HepG2 (cell line): ENCODE results near the gene ETFRF1. TPM values are rescaled to one million over a fixed set of nuclear protein-coding genes. Genes with fewer than 3 reads are reported as not detected.

Source experiments
- MBD4 ChIP-seq: IDR thresholded peaks from 2 replicates; pipeline ENCODE4 v1.6.1; 2012; ENCODE audit warnings: low read length, inconsistent platforms, borderline replicate concordance
- MXI1 ChIP-seq: IDR thresholded peaks from 3 replicates; pipeline ENCODE4 v1.6.1; 2012; ENCODE audit warnings: low read depth, low read length, inconsistent platforms, borderline replicate concordance
- POLR2G ChIP-seq: fragments of 200-400 bp; formaldehyde crosslinking; IDR thresholded peaks from 2 replicates; pipeline ENCODE4 v1.6.1; 2018; ENCODE audit warnings: mild to moderate bottlenecking, low read depth, low read length, moderate library complexity
- ZNF556 ChIP-seq: sonication (generic); formaldehyde crosslinking; IDR thresholded peaks from 2 replicates; pipeline ENCODE4 v1.4.0; 2020; ENCODE audit warnings: mild to moderate bottlenecking, missing genetic modification reagents, borderline replicate concordance
- ZNF768 ChIP-seq: sonication (generic); formaldehyde crosslinking; IDR thresholded peaks from 2 replicates; pipeline ENCODE4 v1.4.0; 2020; ENCODE audit warnings: missing genetic modification reagents
- polyA plus RNA-seq, 8 experiments: library from polyadenylated mRNA; depleted of rRNA in 3 of 8; stranded (reverse) in 7 of 8; unstranded in 1 of 8; fragments of >200 nt; fragmentation: Illumina TruSeq in 4 of 8; extraction: Trizol in 4 of 8; gene quantifications; 2 replicates each; pipeline versions ENCODE4 v1.2.1 to v1.2.3, GENCODE V29; 2011 to 2016; ENCODE audit warnings: low read depth in 4 of 8, missing spikeins in 1 of 8, mixed read lengths in 1 of 8; ENCODE audit not compliant: insufficient read depth in 1 of 8
- total RNA-seq, 5 experiments: library from RNA; depleted of rRNA; stranded (reverse); fragments of >200 nt; fragmentation: Illumina TruSeq; extraction: Trizol; gene quantifications; 2 replicates each; pipeline ENCODE4 v1.2.3, GENCODE V29; 2016; ENCODE audit warnings: low read depth in 1 of 5
- TF ChIP-seq, protein P1 (sequence below): sonication (generic); formaldehyde crosslinking; IDR thresholded peaks from 2 replicates; pipeline ENCODE4 v1.4.0; 2020; ENCODE audit warnings: mild to moderate bottlenecking, missing genetic modification reagents
- TF ChIP-seq, protein P2 (sequence below): sonication (generic); formaldehyde crosslinking; IDR thresholded peaks from 2 replicates; pipeline ENCODE4 v1.5.1; 2020; ENCODE audit warnings: mild to moderate bottlenecking, missing genetic modification reagents, moderate library complexity
- TF ChIP-seq, protein P3 (sequence below): sonication (generic); formaldehyde crosslinking; conservative IDR thresholded peaks from 2 replicates; pipeline ENCODE4 v1.4.0; 2020; ENCODE audit warnings: missing genetic modification reagents
- TF ChIP-seq, protein P4 (sequence below): sonication (generic); formaldehyde crosslinking; IDR thresholded peaks from 2 replicates; pipeline ENCODE4 v1.5.0; 2020; ENCODE audit warnings: mild to moderate bottlenecking, missing genetic modification reagents

Gene ETFRF1
- total and polyA plus RNA-seq, 2 of the 13 experiments (the other 11 are each of a cell fraction or from before 2014, with no cell fraction given): 6.8 to 7.0 TPM

DNA sequence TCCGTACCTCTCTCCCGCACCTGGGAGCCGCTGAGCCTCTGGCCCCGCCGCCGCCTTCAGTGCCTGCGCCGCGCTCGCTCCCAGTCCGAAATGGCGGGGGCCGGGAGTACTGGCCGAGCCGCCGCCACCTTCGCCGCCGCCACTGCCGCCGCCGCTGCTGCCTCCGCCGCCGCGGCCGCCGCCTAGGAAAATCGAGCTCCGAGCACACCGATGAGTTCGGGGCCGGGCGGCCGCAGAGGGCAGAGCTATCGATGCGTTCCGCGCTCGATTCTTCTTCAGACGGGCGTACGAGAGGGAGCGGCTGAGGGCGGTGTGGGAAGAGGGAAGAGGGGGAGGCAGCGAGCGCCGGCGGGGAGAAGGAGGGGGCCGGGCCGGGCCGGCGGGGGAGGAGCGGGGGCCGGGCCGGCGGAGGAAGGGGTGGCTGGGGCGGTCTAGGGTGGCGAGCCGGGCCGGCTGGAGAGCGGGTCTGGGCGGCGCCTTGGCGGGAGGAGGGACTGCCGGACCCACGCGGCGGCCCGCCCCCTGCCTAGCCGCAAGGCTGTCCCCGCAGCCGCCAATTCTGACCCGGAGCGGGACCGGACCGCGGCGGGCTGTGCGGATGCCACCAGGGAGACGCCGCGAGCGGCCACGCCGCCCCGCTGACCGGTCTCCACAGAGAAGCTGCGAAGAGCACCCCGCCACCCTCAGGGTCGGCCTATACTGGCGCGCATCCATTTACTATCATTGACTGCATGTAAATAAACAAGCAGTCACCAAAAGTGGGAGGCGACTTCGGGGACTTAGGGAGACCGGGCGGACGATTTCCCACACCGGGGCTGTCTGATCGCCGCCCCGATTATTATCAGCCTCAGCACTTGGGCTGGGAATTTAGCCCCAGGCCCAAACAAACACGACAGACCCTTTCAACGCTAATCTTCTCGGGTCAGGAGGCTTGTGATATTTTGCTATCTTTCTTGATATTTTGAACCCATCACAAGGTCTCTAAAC, 56.0 kb downstream of the ETFRF1 start, which contains the start of gene KRAS (continued):
- TF ChIP-seq, protein P1, sequence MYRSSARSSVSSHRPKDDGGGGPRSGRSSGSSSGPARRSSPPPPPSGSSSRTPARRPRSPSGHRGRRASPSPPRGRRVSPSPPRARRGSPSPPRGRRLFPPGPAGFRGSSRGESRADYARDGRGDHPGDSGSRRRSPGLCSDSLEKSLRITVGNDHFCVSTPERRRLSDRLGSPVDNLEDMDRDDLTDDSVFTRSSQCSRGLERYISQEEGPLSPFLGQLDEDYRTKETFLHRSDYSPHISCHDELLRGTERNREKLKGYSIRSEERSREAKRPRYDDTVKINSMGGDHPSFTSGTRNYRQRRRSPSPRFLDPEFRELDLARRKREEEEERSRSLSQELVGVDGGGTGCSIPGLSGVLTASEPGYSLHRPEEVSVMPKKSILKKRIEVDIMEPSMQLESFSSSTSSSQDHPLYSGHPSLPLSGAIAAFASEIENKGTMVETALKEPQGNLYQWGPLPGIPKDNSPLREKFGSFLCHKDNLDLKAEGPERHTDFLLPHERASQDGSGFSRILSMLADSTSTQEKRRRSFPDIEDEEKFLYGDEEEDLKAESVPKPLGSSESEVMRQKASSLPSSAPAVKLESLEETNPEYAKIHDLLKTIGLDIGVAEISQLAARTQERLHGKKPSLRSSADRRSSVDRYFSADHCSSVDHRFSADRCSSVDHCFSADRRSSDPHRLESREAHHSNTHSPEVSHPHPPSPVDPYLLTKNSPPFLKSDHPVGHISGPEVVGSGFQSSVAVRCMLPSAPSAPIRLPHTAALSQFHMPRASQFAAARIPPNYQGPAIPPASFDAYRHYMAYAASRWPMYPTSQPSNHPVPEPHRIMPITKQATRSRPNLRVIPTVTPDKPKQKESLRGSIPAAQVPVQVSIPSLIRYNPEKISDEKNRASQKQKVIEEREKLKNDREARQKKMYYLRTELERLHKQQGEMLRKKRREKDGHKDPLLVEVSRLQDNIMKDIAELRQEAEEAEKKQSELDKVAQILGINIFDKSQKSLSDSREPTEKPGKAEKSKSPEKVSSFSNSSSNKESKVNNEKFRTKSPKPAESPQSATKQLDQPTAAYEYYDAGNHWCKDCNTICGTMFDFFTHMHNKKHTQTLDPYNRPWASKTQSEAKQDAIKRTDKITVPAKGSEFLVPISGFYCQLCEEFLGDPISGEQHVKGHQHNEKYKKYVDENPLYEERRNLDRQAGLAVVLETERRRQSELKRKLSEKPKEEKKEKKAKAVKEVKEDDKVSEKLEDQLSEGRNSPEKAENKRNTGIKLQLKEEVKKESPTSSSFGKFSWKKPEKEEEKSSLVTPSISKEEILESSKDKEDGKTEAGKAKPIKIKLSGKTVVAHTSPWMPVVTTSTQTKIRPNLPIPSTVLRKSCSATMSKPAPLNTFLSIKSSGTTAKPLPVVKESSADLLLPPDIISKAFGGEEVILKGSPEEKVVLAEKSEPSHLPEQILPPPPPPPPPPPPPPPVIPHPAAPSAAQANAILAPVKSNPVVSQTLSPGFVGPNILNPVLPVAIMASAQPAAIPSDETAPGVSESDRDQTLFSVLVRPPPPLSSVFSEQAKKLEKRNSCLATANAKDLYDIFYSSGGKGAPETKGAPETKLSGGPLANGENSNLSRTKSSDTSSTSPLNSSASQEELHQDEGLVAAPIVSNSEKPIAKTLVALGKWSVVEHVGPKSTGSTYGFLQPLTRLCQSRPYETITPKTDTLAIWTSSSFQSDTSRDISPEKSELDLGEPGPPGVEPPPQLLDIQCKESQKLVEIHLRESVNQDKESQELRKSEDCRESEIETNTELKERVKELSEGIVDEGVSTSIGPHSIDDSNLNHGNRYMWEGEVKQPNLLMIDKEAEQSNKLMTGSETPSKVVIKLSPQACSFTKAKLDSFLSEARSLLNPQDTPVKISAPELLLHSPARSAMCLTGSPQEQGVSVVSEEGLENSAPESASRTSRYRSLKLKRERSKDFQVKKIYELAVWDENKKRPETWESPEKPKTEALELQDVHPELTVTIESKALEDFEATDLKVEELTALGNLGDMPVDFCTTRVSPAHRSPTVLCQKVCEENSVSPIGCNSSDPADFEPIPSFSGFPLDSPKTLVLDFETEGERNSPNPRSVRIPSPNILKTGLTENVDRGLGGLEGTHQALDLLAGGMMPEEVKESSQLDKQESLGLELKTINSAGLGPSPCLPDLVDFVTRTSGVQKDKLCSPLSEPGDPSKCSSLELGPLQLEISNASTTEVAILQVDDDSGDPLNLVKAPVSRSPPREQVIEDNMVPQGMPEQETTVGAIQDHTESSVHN (CRISPR knock-in tag): no peak
- TF ChIP-seq, protein P2, sequence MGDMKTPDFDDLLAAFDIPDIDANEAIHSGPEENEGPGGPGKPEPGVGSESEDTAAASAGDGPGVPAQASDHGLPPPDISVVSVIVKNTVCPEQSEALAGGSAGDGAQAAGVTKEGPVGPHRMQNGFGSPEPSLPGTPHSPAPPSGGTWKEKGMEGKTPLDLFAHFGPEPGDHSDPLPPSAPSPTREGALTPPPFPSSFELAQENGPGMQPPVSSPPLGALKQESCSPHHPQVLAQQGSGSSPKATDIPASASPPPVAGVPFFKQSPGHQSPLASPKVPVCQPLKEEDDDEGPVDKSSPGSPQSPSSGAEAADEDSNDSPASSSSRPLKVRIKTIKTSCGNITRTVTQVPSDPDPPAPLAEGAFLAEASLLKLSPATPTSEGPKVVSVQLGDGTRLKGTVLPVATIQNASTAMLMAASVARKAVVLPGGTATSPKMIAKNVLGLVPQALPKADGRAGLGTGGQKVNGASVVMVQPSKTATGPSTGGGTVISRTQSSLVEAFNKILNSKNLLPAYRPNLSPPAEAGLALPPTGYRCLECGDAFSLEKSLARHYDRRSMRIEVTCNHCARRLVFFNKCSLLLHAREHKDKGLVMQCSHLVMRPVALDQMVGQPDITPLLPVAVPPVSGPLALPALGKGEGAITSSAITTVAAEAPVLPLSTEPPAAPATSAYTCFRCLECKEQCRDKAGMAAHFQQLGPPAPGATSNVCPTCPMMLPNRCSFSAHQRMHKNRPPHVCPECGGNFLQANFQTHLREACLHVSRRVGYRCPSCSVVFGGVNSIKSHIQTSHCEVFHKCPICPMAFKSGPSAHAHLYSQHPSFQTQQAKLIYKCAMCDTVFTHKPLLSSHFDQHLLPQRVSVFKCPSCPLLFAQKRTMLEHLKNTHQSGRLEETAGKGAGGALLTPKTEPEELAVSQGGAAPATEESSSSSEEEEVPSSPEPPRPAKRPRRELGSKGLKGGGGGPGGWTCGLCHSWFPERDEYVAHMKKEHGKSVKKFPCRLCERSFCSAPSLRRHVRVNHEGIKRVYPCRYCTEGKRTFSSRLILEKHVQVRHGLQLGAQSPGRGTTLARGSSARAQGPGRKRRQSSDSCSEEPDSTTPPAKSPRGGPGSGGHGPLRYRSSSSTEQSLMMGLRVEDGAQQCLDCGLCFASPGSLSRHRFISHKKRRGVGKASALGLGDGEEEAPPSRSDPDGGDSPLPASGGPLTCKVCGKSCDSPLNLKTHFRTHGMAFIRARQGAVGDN: peak; percentile 69
- TF ChIP-seq MBD4 (no peak), MXI1 (peak; percentile 70; the same call in 2 of the 3 replicates), POLR2G (peak; percentile 72), ZNF768 (CRISPR knock-in tag) (no peak), ZNF556 (CRISPR knock-in tag) (peak; percentile 63; the same call in 1 of the 2 replicates)
- TF ChIP-seq, protein P3, sequence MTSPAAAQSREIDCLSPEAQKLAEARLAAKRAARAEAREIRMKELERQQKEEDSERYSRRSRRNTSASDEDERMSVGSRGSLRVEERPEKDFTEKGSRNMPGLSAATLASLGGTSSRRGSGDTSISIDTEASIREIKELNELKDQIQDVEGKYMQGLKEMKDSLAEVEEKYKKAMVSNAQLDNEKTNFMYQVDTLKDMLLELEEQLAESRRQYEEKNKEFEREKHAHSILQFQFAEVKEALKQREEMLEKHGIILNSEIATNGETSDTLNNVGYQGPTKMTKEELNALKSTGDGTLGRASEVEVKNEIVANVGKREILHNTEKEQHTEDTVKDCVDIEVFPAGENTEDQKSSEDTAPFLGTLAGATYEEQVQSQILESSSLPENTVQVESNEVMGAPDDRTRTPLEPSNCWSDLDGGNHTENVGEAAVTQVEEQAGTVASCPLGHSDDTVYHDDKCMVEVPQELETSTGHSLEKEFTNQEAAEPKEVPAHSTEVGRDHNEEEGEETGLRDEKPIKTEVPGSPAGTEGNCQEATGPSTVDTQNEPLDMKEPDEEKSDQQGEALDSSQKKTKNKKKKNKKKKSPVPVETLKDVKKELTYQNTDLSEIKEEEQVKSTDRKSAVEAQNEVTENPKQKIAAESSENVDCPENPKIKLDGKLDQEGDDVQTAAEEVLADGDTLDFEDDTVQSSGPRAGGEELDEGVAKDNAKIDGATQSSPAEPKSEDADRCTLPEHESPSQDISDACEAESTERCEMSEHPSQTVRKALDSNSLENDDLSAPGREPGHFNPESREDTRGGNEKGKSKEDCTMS (CRISPR knock-in tag): no peak
- TF ChIP-seq, protein P4, sequence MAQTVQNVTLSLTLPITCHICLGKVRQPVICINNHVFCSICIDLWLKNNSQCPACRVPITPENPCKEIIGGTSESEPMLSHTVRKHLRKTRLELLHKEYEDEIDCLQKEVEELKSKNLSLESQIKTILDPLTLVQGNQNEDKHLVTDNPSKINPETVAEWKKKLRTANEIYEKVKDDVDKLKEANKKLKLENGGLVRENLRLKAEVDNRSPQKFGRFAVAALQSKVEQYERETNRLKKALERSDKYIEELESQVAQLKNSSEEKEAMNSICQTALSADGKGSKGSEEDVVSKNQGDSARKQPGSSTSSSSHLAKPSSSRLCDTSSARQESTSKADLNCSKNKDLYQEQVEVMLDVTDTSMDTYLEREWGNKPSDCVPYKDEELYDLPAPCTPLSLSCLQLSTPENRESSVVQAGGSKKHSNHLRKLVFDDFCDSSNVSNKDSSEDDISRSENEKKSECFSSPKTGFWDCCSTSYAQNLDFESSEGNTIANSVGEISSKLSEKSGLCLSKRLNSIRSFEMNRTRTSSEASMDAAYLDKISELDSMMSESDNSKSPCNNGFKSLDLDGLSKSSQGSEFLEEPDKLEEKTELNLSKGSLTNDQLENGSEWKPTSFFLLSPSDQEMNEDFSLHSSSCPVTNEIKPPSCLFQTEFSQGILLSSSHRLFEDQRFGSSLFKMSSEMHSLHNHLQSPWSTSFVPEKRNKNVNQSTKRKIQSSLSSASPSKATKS (CRISPR knock-in tag): no peak
